HG03342 (cell line): ENCODE data around the gene HMHB1.
"Not testable (repeated sequence)": the region's sequence is repeated elsewhere in the genome, so short reads cannot be mapped to it uniquely, and the experiment has no call there.

Source experiments
- ATAC-seq: cut with Tn5 transposase; IDR thresholded peaks from one replicate; pipeline ENCODE4 v1.9.1; 2021; ENCODE audit warnings: mild to moderate bottlenecking, moderate library complexity; ENCODE audit not compliant: unreplicated experiment

HMHB1 gene

DNA sequence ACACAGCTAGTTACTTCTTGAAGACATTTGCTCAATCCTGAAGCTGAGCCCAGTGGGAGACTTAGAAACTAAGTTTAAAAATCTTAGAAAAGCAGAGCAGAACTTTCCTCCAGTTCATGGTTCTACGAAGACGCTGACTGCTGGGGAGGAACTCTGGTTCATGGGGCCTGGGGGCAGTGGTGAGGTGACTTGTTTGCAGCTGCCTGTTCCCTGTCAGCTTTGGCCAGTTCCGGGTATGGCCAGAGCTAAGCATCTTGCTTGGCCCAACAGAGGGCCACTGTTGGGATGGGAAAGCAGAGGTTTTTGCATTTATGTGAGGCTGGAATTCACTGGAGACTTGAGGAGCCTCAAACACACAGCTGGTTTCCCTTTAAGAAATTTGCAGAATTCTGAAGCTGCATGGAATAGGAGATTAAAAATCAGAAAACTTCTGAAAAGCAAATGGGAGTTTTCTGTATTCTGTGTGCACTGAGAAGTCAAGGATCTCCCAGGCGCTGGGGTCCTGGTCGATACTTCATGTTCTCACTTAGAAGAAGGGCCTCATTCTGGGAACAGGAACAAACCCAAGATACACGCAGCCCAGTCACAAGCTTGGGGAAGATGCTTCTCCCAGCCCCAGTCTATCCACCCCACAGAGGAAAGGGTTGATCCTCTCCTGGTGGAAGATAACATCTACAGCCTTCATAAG, 10.6 kb upstream of the HMHB1 start:
- peak; percentile 60 for ATAC-seq

DNA sequence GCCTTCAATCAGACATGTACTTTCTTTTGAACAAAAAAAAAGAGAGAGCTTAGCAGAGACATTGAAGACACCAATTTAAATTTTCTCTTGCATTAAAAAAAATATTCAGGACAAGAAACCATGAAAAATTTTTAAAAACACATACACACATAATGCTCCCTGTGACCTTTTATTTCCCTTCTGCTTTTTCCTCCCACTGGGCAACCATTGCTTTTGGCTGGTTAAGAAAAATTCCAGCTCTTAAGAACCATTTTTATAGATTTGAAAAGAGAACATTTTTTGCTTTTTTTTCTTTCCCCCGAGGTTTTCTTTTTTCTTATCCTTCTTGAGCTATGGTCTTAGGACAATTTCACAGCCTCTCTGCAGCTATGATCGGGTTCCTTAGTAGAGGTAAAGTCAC, 6.1 kb upstream of the HMHB1 start:
- no peak for ATAC-seq

DNA sequence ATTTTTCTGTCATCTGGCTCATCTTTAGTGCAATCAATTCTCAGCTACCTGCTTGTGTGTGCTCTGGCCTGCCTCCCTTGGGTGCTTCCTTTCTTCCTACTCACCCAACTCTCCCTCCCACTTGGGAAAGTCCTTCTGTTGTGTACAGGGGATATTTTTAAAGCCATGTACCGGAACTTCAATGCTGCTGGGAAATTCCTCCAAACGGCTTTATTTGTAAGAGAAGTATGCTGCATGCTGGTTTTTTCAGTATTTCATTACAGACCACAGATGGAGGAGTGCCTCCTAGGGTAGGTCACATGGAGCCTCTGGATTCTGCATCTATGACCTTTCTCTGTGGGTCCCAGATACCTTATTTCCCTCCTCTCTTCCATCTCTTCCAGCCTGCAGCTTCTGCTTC, 5.4 kb upstream of the HMHB1 start:
- peak; percentile 57 for ATAC-seq

DNA sequence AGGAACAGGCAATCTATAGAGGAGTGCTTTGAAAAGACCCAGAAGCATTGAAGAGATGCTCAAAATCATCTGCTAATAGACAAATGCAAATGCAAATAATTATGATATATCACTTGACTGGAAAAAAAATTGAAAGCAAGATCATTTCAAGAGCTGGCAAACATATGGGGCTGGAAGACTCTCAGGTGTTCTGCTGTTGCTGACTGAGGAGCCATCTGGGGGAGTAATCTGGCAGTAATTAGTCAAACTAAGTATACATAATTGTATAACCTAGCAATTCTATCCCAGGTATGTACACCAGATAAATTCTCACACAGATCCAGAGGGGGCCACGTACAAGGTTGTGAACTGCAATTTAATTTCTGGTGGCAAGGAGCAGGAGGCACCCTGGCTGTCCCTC, 4.6 kb upstream of the HMHB1 start:
- ATAC-seq, result no peak

DNA sequence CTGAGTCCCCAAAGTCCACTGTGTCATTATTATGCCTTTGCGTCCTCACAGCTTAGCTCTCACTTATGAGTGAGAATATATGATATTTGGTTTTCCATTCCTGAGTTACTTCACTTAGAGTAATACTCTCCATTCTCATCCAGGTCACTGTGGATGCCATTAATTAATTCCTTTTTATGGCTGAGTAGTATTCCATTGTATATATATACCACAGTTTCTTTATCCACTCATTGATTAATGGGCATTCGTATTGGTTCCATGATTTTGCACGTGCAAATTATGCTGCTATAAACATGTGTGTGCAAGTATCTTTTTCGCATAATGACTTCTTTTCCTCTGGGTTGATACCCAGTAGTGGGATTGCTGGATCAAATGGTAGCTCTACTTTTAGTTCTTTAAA, 4.4 kb downstream of the HMHB1 start:
- ATAC-seq, result not testable (repeated sequence)

DNA sequence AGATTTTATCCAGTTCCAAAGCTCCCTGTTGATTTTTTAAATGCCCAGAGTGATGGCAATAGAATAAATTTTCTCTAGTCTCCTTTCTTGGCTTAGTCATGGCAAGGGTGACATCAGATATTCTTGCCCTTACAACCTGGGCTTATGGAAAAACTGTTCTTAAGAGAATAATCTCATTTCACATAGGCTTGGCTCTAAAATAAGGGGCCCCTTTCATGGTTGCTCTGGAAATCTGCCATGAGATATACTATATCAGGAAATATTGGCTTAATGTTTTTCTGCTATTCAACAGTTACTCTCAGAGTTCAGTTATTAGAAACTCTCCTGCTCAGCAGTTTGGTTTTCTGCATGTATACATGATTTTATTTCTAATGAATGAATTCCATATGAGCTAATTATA, 7.8 kb downstream of the HMHB1 start:
- no peak for ATAC-seq

DNA sequence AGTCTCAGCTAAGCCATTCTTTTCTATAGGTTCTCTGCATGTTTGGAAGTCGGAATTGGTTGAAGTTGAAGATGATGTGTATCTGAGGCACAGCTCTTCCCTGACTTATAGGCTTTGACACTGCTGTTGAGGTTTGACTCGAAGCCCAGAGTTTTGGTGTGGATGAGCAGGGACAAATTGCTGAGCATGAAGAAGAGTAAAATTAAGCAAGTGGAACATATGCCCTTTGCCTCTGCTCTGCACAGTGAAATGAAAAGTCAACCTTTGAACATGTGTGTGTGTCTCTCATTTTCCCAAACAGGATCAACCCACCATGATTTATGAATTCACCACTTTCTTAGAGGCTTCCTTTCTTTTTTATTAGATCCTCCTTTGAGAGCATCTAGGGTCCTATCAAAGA, 8.5 kb downstream of the HMHB1 start:
- no peak for ATAC-seq

DNA sequence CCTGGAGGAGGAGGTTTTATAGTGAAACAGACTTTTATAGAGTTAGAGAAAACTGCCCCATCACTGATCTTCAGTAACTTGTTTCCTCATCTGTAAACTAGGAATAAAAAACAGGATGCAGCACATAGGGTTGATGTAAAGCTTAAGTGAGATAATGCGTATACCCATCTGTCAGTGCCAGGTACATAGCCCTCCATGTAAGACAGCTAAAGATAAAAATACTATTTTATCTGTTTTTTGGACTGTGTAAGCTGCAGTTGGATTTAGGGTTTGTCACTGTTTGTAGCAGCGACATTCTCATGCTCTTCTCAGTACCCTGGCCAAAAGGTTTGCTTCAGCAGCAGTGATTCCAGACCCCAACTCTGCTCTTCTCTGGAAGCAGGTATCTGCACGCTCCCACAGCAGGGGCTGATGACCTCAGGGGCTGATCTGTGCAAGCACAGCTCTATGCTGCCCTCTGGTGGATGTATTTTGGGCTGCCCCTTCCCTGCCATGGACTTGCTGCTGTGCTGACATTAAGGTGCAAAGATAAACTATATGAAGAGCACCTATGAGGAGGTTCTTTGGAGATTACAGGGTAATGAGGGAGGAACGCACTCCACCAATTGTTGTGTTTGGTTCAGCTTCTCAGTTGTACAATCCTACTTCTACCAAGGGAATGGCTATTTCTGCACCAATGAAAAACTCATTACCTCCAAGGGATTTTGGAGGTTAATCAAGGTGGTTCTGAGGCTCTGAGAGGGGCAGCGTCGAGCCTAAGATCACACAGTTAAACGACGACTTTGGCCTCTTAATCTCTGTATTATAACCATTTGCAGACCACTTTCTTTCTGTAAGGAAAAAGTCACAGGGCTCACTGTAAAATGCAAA, 13.1 kb downstream of the HMHB1 start:
- peak; percentile 63 for ATAC-seq

DNA sequence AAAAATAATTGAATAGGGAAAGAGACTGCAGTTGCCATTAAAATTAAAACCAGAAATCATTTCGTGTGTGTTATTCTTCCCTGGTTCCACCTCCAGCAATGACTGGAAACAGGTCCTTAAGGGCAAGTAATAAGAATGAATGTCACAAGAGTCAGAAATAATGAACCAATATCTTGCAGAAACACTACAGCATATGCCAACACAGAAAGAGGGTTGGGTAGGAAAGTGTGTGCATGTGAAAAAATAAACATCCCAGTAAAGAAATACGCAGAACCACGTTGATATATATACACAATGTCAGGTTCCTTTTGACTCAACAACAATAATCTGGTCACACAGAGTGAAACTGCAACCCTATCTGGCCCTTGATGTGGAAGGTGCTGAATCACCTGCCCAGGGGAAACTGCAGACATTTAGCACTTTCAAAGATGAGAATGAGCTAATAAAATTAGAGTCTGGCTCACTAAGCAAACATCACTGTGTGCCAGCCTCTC, 15.0 kb downstream of the HMHB1 start:
- ATAC-seq, result peak; percentile 87

DNA sequence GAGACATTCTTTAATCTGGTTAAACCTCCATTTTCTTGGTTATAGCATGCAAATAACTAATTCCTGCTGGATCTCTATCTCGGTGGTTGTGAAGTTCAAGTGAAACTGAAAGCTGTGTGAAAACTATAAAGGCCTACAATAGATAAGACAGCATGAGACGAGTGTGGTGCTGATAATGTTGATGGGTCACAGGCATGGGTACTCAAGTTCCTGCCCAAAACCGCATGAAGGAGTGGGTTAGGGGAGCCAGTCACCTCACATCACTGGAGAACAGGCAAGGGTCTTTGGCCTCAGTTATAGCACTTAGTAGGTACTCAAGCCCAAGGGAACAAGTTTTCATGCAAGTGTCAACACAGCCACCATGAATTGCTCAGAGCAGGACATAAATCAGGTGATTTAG, 16.7 kb downstream of the HMHB1 start:
- no peak for ATAC-seq

DNA sequence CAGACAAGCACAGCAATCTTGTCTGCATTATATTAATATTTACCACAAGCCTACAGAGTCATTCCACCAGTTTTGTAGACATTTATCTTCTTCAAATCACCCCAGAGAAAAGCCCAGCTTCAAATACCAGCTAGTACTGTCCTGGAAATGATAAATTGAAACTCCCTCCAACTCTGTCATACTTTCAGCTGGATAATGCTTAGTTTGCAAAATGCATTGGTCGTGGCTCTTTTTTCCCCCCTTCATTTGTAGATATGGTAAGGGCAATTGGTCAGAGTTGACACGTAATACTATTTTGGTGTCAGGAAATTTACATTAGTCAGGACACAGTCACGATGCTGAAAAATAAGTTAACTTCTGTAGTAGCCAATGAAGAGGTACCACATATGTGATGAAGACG, 21.2 kb downstream of the HMHB1 start:
- no peak for ATAC-seq

DNA sequence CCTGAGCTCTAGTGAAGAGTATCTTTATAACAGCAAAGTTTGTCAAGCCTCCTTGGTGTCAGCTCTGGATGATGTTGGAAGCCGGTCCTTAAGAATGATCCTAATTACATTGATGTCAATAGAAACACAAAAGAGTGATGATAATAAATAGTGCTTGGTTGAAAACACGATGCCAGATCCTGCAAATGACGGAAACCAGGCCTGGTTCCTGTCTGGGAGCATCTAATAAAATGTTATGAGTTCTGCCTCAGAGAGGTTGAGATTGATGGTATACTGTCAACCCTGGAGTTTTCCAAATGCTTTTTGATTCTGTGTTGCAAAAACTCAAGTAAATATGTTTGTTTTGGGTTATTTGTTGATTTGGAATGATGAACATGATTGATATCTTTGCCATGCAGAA, 23.3 kb downstream of the HMHB1 start:
- no peak for ATAC-seq

DNA sequence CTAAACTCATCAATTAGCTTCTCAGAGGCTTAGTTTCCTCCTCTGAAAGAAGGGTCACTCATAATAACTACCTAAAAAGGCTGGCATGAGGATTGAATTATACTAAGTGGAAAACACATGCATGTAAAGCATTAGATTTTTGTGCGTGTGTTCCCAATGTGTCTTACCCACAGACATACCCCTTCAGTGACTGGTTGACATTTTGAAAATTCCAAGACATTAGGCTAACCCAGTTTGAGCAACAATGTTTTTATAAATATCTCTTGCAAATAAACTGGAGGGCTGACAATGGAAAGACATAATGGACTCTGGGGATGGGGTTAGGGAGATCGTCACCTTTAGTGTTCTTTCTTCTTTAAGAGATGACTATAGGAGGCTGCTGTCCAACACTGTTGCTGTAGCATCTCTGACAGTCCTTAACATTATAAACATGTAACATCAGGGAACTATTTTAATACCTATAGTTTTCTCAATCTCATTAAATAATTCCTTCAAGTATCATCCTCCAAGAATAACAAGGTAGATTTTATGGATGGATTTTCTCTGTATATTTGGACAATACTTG, 24.3 kb downstream of the HMHB1 start:
- ATAC-seq, result no peak

DNA sequence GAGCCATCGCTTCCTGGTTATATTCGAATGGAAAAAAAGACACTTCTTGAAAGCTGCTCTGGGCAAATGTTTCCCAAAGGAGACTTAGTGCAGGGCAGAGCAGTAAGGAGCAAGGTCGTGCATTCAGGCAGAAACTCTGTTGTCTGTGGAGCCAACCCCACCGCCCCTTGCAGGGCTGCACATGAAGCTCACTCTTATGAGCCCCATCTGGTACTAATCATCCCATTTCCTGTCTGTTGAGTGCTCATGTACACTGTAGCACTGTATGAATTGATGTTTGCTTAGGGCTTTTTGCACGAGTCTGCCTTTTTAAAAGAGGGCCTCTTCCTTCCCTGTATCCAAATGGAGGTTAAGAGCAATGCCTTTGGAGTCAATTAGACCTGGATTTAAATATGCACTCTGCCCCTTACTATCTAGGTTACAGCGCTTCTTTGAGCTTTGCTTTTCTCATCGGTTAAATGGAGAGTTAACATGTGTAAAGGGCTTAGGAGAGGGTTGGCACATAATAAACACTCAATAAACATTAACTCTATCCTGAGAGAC, 25.4 kb downstream of the HMHB1 start:
- ATAC-seq, result no peak

DNA sequence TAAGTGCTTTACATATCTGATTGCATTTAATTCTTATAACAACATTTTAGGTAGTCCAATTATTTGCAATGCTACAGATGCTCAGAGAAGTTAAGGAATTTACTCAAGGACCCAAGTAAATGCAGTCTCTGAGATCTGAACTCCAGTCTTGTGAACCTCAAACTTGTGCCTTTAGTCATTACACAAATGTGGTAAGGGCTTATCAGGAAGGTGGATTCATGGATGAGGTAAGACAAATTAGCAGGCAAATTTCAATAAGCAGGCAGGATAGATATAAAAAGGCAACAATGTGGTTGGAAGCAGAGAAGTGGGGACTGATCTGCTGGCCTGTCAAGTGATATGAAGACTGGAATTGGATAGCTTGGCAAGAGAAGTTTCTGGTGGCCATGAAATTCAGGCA, 29.5 kb downstream of the HMHB1 start:
- ATAC-seq, result no peak

DNA sequence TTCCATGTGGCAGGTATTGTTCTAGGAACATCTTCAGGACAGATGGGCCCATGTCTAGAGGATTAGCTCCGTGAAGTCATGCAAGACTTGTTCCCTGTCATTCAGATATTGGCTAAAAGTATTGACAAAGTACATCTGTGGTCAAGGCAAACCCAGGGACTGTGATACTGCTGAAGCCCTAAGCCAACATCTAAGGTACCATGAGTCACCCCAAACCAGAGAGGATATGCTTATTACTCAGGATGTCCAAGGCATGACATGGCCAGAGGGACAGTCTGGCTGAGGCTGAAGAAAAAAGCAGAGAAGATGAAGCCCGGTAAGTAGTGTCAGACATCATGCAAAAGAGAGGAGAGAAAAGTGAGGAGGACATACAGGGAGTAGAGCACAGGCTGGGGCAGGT, 31.0 kb downstream of the HMHB1 start:
- no peak for ATAC-seq

DNA sequence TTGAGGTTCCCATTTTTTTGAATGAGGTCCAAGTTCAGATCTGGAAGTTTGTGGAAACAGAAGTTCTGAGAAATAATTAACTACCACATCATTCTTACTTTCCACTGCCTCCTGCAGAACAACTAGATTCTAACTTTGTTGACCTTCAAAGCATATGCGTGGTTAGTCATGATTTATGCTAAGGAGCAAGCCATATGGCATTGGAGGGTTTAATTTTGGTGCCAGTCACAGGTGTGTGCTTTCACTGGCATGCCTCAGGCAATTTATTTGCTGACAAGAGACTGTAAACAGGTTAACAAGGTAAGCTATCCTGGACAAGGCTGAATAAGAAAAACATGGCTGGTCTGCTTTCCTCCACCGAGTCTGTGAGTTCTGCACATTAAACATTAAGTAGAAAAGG, 31.5 kb downstream of the HMHB1 start:
- no peak for ATAC-seq

DNA sequence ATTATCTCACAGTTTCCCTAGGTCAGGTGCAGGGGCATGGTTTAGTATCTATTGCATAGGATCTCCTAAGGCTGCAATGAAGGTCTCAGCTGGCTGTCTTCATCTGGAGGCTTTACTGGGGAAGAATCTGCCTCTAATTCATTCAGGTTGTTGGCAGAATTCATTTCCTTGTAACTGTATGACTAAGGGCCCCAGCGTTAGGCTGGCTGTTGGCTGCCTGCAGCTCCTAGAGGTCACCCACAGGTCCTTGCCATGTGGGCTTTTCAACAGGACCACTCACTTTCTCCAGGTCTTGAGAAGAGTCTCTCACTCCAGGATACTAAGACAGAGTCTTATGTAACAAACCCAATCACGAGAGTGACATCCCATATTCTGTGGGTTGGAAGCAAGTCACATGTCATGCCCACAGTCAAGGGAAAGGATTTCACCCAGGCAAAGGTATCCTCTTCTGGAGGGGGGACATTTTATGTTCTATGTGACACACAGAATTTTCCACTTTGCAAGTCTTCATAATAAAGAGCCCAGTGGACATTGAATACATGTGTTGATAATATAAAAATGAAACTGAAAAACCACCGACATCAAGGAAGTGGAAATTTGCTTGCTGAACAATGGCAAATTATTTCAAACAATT, 38.2 kb downstream of the HMHB1 start:
- peak; percentile 65 for ATAC-seq

DNA sequence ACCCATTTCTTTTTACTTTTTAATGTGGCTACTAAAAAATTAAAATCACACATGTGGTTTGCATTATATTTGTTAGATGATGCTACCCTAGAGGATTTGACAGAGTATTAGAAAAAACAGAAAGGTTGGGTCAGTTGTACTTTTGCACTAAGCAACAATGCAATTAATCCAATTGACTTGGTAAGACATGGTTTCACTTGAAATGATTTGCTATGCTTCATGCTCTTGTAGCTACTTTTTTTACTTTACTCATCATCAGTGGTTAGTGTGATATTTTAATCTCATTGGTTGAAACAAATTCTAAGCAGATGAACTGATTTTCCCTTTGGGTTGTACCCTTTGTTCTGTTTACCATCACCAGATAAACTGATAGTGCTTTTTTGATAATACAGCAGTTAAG, 39.4 kb downstream of the HMHB1 start:
- no peak for ATAC-seq

DNA sequence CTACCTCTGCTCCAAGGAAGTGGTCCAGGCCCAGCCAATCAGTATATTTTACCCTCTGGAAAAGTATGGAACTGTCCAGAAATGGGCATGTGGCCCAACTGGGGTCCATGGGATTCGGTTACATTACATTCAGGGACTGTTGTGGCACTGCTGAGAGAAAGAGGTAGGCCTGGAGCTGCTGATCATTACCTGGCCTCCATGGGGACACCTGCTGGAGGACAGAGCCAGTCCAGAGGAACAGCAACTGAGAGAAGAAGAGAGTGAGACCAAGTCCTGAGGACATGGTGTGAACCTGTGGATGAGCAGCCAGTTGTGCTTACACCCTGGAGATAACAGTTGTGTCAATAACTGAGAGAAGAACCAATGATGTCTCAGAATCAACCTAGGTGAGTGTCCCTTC, 48.2 kb downstream of the HMHB1 start:
- ATAC-seq, result no peak

DNA sequence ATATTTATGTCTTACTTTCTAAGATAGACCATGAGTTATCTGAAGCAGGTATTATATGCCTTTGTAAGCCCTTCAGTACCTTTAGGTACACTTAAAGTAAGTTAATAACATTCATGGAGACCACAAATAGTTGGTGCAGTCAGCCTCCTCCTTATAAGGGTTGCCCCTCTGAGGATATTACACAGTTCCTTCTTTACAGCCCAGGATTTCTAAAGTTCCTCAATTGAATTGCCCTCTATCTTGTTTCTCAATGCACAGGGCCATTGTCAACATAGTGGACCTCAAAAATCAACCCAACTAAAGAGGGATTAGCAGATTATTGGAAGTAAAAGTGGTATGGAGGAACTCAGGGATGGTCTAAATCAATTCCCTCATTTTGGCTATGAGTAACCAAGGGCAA, 50.3 kb downstream of the HMHB1 start:
- ATAC-seq, result no peak
